ENCODE results near the gene CCDC57. TPM values are rescaled to one million over a fixed set of nuclear protein-coding genes. Genes with fewer than 3 reads are reported as not detected.

The CCDC57 gene
- total RNA-seq, 1 experiment from 2014 or later: 31.0 TPM

DNA sequence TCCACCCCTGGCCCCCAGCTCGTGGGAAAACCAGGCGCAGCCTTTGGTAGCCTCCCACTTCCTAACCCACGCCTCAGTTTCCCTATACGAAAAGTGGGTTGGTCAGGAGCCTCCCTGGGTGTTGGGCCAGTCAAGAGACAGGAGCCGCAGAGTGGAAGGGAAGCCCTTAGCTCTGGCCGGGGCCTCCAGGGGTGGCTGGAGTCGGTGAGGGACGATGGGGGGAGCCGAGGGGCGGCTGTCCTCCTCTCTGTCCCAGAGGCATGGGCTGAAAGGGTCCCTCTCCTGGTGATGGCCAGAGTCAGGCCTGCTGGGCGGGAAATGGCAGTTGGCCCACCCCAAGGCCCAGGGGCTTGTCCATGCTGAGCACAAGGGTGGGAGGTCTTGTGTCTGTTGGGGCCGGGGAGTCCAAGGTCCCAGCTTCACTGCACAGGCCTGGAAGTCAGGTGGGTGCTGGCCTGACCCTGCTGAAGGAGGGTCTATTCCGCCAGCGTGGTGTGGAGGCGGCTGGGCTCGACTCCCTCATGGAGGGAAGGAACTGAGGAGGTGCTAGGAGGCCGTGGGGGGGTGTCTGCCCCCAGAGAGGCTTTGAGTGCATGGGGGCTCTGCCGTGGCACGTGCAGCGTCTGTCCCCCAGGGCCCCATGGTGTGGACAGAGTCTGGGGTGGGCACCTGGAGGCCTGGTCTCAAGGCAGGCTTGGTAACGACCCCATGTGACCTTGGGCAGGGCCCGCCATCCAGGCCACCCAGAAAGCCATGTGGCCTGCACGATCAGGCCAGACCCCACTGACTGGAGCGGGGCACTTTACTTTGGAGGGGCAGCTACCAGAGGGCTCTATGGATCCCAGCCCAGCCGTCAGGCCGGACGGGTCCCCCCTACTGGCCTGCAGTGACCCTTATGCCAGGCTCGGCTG lies 17.3 kb upstream of the CCDC57 start:
- H3K27me3 Mint-ChIP-seq (ENCODE audit: insufficient read depth, unreplicated experiment): no peaks in the 10 kb centered on the region
- H3K4me1 Mint-ChIP-seq (ENCODE audit: low read depth, unreplicated experiment): no peaks in the 10 kb centered on the region
- no peaks in the 10 kb centered on the region for H3K9me3 Mint-ChIP-seq (ENCODE audit: unreplicated experiment)
- peaks cover 38% of the 10 kb centered on the region for H3K4me1 ChIP-seq
- H3K9me3 ChIP-seq: no peaks in the 10 kb centered on the region
- no peak for DNase-seq
- intact Hi-C loops (cut with micrococcal nuclease; ENCODE audit: unreplicated experiment): no loop called here
- peak overlapping the region; percentile 60 for H3K4me3 Mint-ChIP-seq (ENCODE audit: unreplicated experiment)
- H3K4me3 ChIP-seq (ENCODE audit: low read depth, low read length): peak overlapping the region; percentile 59
- no peaks in the 10 kb centered on the region for H3K27me3 ChIP-seq (replicated peaks; ENCODE audit: control insufficient read depth, insufficient read depth, low read length)
- TSS peak; percentile 43 for BruUV-seq (replicated peaks)
- TF ChIP-seq CTCF (IDR thresholded peaks at IDR 0.05; ENCODE audit: insufficient read depth in 1 of 2, low read depth in 1 of 2, low read length in 1 of 2, severe bottlenecking in 1 of 2, unreplicated experiment in 1 of 2): no peak
- H3K36me3 ChIP-seq (ENCODE audit: control insufficient read depth, insufficient read depth, low read length): no peaks in the 10 kb centered on the region
- peaks cover 13% of the 10 kb centered on the region for H3K36me3 Mint-ChIP-seq (ENCODE audit: insufficient read depth, unreplicated experiment)
- H3K27ac Mint-ChIP-seq (ENCODE audit: unreplicated experiment): peak overlapping the region; percentile 63
- ChIA-PET POLR2A (no interaction called here), CTCF (interaction anchor here (1.6 kb wide), 1 partner anchor 24 kb away, joined by 5 read pairs; no protein-coding TSS in a partner anchor)

- ChIA-PET CTCF (interaction anchor here (0.5 to 1.6 kb wide), 2 partner anchors 23 to 232 kb away, joined by 3 to 5 read pairs; no protein-coding TSS in a partner anchor), POLR2A (no interaction called here)
- Histone ChIP-seq H3K4me3 (ENCODE audit: low read depth, low read length) (peak within 1 kb of the TSS; percentile 59), H3K9me3 (no peaks in the 10 kb centered on the region), H3K36me3 (ENCODE audit: control insufficient read depth, insufficient read depth, low read length) (no peaks in the 10 kb centered on the region), H3K27me3 (replicated peaks; ENCODE audit: control insufficient read depth, insufficient read depth, low read length) (no peaks in the 10 kb centered on the region), H3K4me1 (peaks cover 31% of the 10 kb centered on the region)
- DNase-seq: peak; percentile 75 to 81
- H3K27me3 Mint-ChIP-seq (ENCODE audit: insufficient read depth, unreplicated experiment): no peaks in the 10 kb centered on the region
- H3K9me3 Mint-ChIP-seq (ENCODE audit: unreplicated experiment): no peaks in the 10 kb centered on the region
- TF ChIP-seq CTCF (IDR thresholded peaks at IDR 0.05; ENCODE audit: insufficient read depth in 1 of 2, low read depth in 1 of 2, low read length in 1 of 2, severe bottlenecking in 1 of 2, unreplicated experiment in 1 of 2): no peak
- BruUV-seq (replicated peaks): no TSS peak
- H3K4me1 Mint-ChIP-seq (ENCODE audit: low read depth, unreplicated experiment): no peaks in the 10 kb centered on the region
- intact Hi-C loops (cut with micrococcal nuclease; ENCODE audit: unreplicated experiment): no loop called here
- peak within 1 kb of the TSS; percentile 63 for H3K27ac Mint-ChIP-seq (ENCODE audit: unreplicated experiment)
- peaks cover 15% of the 10 kb centered on the region for H3K36me3 Mint-ChIP-seq (ENCODE audit: insufficient read depth, unreplicated experiment)
- peak within 1 kb of the TSS; percentile 63 for H3K4me3 Mint-ChIP-seq (ENCODE audit: unreplicated experiment)
Observed at GRCh38 chr17:82228842-82229697, 16.4 kb upstream of the CCDC57 start, which contains the start of gene SLC16A3. TSS of gene SLC16A3 (plus strand) at chr17:82229042. CDS start at chr17:82236009, 6,967 bp downstream.

- Histone ChIP-seq H3K9me3 (no peaks in the 10 kb centered on the region), H3K4me1 (peaks cover 31% of the 10 kb centered on the region), H3K4me3 (ENCODE audit: low read depth, low read length) (peak overlapping the region; percentile 46), H3K36me3 (ENCODE audit: control insufficient read depth, insufficient read depth, low read length) (no peaks in the 10 kb centered on the region), H3K27me3 (replicated peaks; ENCODE audit: control insufficient read depth, insufficient read depth, low read length) (no peaks in the 10 kb centered on the region)
- Mint-ChIP-seq H3K9me3 (ENCODE audit: unreplicated experiment) (no peaks in the 10 kb centered on the region), H3K27ac (ENCODE audit: unreplicated experiment) (no peak overlapping the region), H3K27me3 (ENCODE audit: insufficient read depth, unreplicated experiment) (no peaks in the 10 kb centered on the region), H3K4me1 (ENCODE audit: low read depth, unreplicated experiment) (no peaks in the 10 kb centered on the region), H3K4me3 (ENCODE audit: unreplicated experiment) (peak overlapping the region; percentile 63), H3K36me3 (ENCODE audit: insufficient read depth, unreplicated experiment) (peaks cover 15% of the 10 kb centered on the region)
- ChIA-PET CTCF (interaction anchor here (1.6 kb wide), 1 partner anchor 22 kb away, joined by 5 read pairs; no protein-coding TSS in a partner anchor), POLR2A (no interaction called here)
- intact Hi-C loops (cut with micrococcal nuclease; ENCODE audit: unreplicated experiment): no loop called here
- BruUV-seq (replicated peaks): no TSS peak
- no peak for TF ChIP-seq CTCF (IDR thresholded peaks at IDR 0.05; ENCODE audit: insufficient read depth in 1 of 2, low read depth in 1 of 2, low read length in 1 of 2, severe bottlenecking in 1 of 2, unreplicated experiment in 1 of 2)
- no peak for DNase-seq
Observed at GRCh38 chr17:82228278-82228841, 15.7 kb upstream of the CCDC57 start.
